ENCODE measurements around the gene LONP1. TPM values are rescaled to one million over a fixed set of nuclear protein-coding genes. Genes with fewer than 3 reads are reported as not detected.

LONP1 gene
- total RNA-seq, 1 experiment from 2014 or later, result 34.6 TPM

- no peak for DNase-seq (ENCODE audit: low read depth)
Measured at GRCh38 chr19:5648464-5648863, 71.5 kb downstream of the LONP1 start.

GRCh38 chr19:5646703-5647102 is 73.2 kb downstream of the LONP1 start:
- no peak for DNase-seq (ENCODE audit: low read depth)

- no peak for DNase-seq (ENCODE audit: low read depth)
Measured at GRCh38 chr19:5645409-5645808, 74.5 kb downstream of the LONP1 start.

GRCh38 chr19:5644037-5644436 is 75.9 kb downstream of the LONP1 start:
- no peak for DNase-seq (ENCODE audit: low read depth)

GRCh38 chr19:5643060-5643459 is 76.9 kb downstream of the LONP1 start:
- DNase-seq (ENCODE audit: low read depth), result no peak

- DNase-seq (ENCODE audit: low read depth), result no peak
Measured at GRCh38 chr19:5642204-5642603, 77.7 kb downstream of the LONP1 start.

Other genes with a start within 250 kb of the LONP1 start
- gene TINCR, start 152.2 kb downstream of the LONP1 start, total RNA-seq (2014; rRNA removed; shearing (Covaris generic)), result 0.12 TPM in 1 of 2 replicates, not detected in the other
- 13.6 and 14.9 TPM in 2 replicates for gene SAFB2, start 97.4 kb downstream of the LONP1 start, total RNA-seq (2014; rRNA removed; shearing (Covaris generic))
- gene SAFB, start 97.1 kb downstream of the LONP1 start, total RNA-seq (2014; rRNA removed; shearing (Covaris generic)), result 19.5 and 21.9 TPM in 2 replicates
- gene MICOS13, start 39.6 kb downstream of the LONP1 start, total RNA-seq (2014; rRNA removed; shearing (Covaris generic)), result 67.8 and 68.8 TPM in 2 replicates
- 9.5 and 22.4 TPM in 2 replicates for gene HSD11B1L, start 39.1 kb downstream of the LONP1 start, total RNA-seq (2014; rRNA removed; shearing (Covaris generic))
- 738 and 947 TPM in 2 replicates for gene RPL36, start 29.9 kb downstream of the LONP1 start, total RNA-seq (2014; rRNA removed; shearing (Covaris generic))
- not detected in 2 replicates for gene CATSPERD, start 491 bp upstream of the LONP1 start, total RNA-seq (2014; rRNA removed; shearing (Covaris generic))
- 0.48 and 0.68 TPM in 2 replicates for gene PRR22, start 64.6 kb upstream of the LONP1 start, total RNA-seq (2014; rRNA removed; shearing (Covaris generic))
- gene DUS3L, start 71.0 kb upstream of the LONP1 start, total RNA-seq (2014; rRNA removed; shearing (Covaris generic)), result 24.5 and 35.3 TPM in 2 replicates
- gene NRTN, start 84.9 kb upstream of the LONP1 start, total RNA-seq (2014; rRNA removed; shearing (Covaris generic)), result not detected in 2 replicates
- gene FUT6, start 119.6 kb upstream of the LONP1 start, total RNA-seq (2014; rRNA removed; shearing (Covaris generic)), result not detected in 2 replicates
- gene FUT3, start 131.3 kb upstream of the LONP1 start, total RNA-seq (2014; rRNA removed; shearing (Covaris generic)), result not detected in 2 replicates
- not detected in 2 replicates for gene FUT5, start 150.4 kb upstream of the LONP1 start, total RNA-seq (2014; rRNA removed; shearing (Covaris generic))
- 470 and 521 TPM in 2 replicates for gene NDUFA11, start 183.6 kb upstream of the LONP1 start, total RNA-seq (2014; rRNA removed; shearing (Covaris generic))
- 1.4 and 1.5 TPM in 2 replicates for gene VMAC, start 184.7 kb upstream of the LONP1 start, total RNA-seq (2014; rRNA removed; shearing (Covaris generic))
- 1.6 and 1.8 TPM in 2 replicates for gene CAPS, start 194.1 kb upstream of the LONP1 start, total RNA-seq (2014; rRNA removed; shearing (Covaris generic))